OCI-LY1 (cell line): ENCODE results near the gene CROCC.
"Not testable (repeated sequence)": the region's sequence is repeated elsewhere in the genome, so short reads cannot be mapped to it uniquely, and the experiment has no call there.

Experiments used
- H2AFZ ChIP-seq: fragments of 200-600 bp; sonication (generic), shearing (Covaris generic); 2 replicates; pipeline ENCODE4 v1.6.0; 2014; ENCODE audit warnings: antibody characterized with exemption, mild to moderate bottlenecking, low read length
- H3F3A ChIP-seq: fragments of 200-600 bp; sonication (generic), shearing (Covaris generic); 2 replicates; pipeline ENCODE4 v1.6.0; 2014; ENCODE audit warnings: mild to moderate bottlenecking, antibody characterized with exemption, low read length, moderate library complexity; ENCODE audit not compliant: insufficient read depth
- H3K27ac ChIP-seq: fragments of 200-600 bp; sonication (generic); 2 replicates; pipeline ENCODE4 v1.5.1; 2014; ENCODE audit warnings: low read length, mixed run types, mild to moderate bottlenecking, low read depth; ENCODE audit not compliant: poor library complexity, severe bottlenecking
- H3K27me3 ChIP-seq: fragments of 200-600 bp; sonication (generic); 2 replicates; pipeline ENCODE4 v1.6.0; 2014; ENCODE audit warnings: antibody characterized with exemption, mild to moderate bottlenecking, low read length, moderate library complexity; ENCODE audit not compliant: insufficient read depth
- H3K36me3 ChIP-seq: fragments of 200-600 bp; sonication (generic); 2 replicates; pipeline ENCODE4 v1.6.1; 2014; ENCODE audit warnings: mild to moderate bottlenecking, antibody characterized with exemption, low read length, moderate library complexity, mixed read lengths; ENCODE audit not compliant: insufficient read depth
- H3K4me1 ChIP-seq: fragments of 200-600 bp; sonication (generic); 2 replicates; pipeline ENCODE4 v1.5.1; 2014; ENCODE audit warnings: mild to moderate bottlenecking, low read length, moderate library complexity; ENCODE audit not compliant: insufficient read depth, severe bottlenecking
- H3K4me2 ChIP-seq: fragments of 200-600 bp; sonication (generic), shearing (Covaris generic); 2 replicates; pipeline ENCODE4 v1.6.1; 2014; ENCODE audit warnings: low read length
- H3K4me3 ChIP-seq: fragments of 200-600 bp; sonication (generic); 2 replicates; pipeline ENCODE4 v1.5.1; 2014; ENCODE audit warnings: low read length, low read depth, mild to moderate bottlenecking, mixed read lengths; ENCODE audit not compliant: poor library complexity, severe bottlenecking
- H3K79me2 ChIP-seq: fragments of 200-600 bp; shearing (Covaris generic); 2 replicates; pipeline ENCODE4 v1.6.1; 2016; ENCODE audit warnings: mixed run types, low read length, mixed read lengths; ENCODE audit not compliant: insufficient read depth
- H3K9ac ChIP-seq: fragments of 200-600 bp; sonication (generic), shearing (Covaris generic); 2 replicates; pipeline ENCODE4 v1.6.1; 2014; ENCODE audit warnings: mild to moderate bottlenecking, low read length, mixed read lengths
- H3K9me2 ChIP-seq: fragments of 200-600 bp; sonication (generic), shearing (Covaris generic); 2 replicates; pipeline ENCODE4 v1.6.1; 2014; ENCODE audit warnings: low read depth, mild to moderate bottlenecking, low read length, mixed read lengths
- H3K9me3 ChIP-seq: fragments of 200-600 bp; shearing (Covaris generic); 2 replicates; pipeline ENCODE4 v1.6.1; 2014; ENCODE audit warnings: low read length, mixed read lengths
- H4K20me1 ChIP-seq: fragments of 200-600 bp; sonication (generic), shearing (Covaris generic); 2 replicates; pipeline ENCODE4 v1.6.0; 2016; ENCODE audit warnings: mild to moderate bottlenecking, low read length; ENCODE audit not compliant: insufficient read depth
- EZH2 ChIP-seq: fragments of 200-600 bp; sonication (generic), shearing (Covaris generic); IDR thresholded peaks from 2 replicates; pipeline ENCODE4 v1.8.0; 2017; ENCODE audit warnings: borderline replicate concordance, mixed run types, mild to moderate bottlenecking, antibody characterized with exemption, low read length, moderate library complexity, mixed read lengths
- TF ChIP-seq, protein P1 (sequence below): fragments of 200-600 bp; sonication (generic), shearing (Covaris generic); IDR thresholded peaks from 2 replicates; pipeline ENCODE4 v1.5.1; 2017; ENCODE audit warnings: mild to moderate bottlenecking, antibody characterized with exemption, low read length, moderate library complexity, mixed read lengths

The CROCC gene

DNA sequence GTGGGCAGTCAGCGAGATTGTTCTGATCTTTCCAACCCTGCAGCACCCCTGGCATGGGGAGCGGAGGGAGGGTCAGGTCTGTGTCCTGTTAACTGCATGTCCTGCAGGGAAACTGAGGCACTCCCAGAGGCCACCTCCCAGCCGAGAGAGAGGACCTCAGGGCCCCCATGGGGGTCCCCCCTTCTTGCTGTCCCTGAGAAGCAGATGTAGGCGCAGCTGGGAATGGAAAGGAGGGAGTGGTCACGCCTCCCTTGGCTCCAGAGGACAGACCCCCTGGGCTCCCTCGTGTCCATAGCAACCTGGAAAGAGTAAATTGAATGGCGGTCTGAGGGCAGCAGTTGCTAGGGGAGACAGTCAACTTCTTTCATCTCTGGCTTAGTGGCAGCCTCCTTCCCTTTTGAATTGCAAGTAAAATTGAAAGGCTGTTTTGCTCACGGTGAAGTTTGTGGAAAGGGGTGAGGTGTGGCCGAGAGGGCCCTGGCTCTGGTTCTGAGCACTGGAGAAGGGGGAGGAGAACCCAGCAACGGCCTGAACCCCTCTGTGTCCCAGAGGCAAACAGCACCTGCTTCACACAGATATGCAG lies 4.9 kb downstream of the CROCC start:
- Histone ChIP-seq H3K4me3 (no peak overlapping the region), H3K9me3 (no peaks in the 10 kb centered on the region), H3F3A (no peaks in the 10 kb centered on the region), H3K27ac (no peak overlapping the region), H3K9ac (no peak overlapping the region), H3K4me2 (no peak overlapping the region), H3K9me2 (no peaks in the 10 kb centered on the region), H3K36me3 (no peaks in the 10 kb centered on the region), H3K4me1 (peaks cover 5% of the 10 kb centered on the region), H2AFZ (no peak overlapping the region), H3K79me2 (no peaks in the 10 kb centered on the region), H4K20me1 (no peaks in the 10 kb centered on the region), H3K27me3 (no peaks in the 10 kb centered on the region; the same call in 1 of the 2 replicates)
- no peak for TF ChIP-seq EZH2
- TF ChIP-seq, protein P1, sequence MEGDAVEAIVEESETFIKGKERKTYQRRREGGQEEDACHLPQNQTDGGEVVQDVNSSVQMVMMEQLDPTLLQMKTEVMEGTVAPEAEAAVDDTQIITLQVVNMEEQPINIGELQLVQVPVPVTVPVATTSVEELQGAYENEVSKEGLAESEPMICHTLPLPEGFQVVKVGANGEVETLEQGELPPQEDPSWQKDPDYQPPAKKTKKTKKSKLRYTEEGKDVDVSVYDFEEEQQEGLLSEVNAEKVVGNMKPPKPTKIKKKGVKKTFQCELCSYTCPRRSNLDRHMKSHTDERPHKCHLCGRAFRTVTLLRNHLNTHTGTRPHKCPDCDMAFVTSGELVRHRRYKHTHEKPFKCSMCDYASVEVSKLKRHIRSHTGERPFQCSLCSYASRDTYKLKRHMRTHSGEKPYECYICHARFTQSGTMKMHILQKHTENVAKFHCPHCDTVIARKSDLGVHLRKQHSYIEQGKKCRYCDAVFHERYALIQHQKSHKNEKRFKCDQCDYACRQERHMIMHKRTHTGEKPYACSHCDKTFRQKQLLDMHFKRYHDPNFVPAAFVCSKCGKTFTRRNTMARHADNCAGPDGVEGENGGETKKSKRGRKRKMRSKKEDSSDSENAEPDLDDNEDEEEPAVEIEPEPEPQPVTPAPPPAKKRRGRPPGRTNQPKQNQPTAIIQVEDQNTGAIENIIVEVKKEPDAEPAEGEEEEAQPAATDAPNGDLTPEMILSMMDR, result no peak

DNA sequence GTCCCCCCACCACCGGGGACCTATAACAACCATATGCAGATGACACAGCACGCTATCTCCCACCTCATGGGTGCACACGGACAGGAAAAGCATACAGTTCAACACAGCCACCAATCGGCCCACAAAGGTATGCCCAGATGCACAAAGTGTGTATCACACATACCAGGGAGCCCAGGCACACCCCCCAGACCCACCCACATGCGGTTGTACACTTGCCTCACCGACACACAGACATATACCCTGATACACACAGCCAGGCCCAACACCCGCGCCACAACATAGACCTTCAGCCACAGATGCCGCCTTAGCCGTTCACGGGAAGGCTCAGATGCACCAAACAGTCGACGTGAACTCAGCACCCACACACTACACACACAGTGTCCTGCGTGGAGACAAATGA lies 5.5 kb downstream of the CROCC start:
- Histone ChIP-seq H3K9ac (no peak overlapping the region), H2AFZ (no peak overlapping the region), H3K4me3 (no peak overlapping the region), H3K36me3 (no peaks in the 10 kb centered on the region), H3K27me3 (no peaks in the 10 kb centered on the region; the same call in 1 of the 2 replicates), H3K9me2 (no peaks in the 10 kb centered on the region), H3K79me2 (no peaks in the 10 kb centered on the region), H4K20me1 (no peaks in the 10 kb centered on the region), H3K9me3 (no peaks in the 10 kb centered on the region), H3K27ac (no peak overlapping the region), H3K4me2 (no peak overlapping the region), H3K4me1 (no peaks in the 10 kb centered on the region), H3F3A (no peaks in the 10 kb centered on the region)
- TF ChIP-seq, protein P1, result no peak
- no peak for TF ChIP-seq EZH2

DNA sequence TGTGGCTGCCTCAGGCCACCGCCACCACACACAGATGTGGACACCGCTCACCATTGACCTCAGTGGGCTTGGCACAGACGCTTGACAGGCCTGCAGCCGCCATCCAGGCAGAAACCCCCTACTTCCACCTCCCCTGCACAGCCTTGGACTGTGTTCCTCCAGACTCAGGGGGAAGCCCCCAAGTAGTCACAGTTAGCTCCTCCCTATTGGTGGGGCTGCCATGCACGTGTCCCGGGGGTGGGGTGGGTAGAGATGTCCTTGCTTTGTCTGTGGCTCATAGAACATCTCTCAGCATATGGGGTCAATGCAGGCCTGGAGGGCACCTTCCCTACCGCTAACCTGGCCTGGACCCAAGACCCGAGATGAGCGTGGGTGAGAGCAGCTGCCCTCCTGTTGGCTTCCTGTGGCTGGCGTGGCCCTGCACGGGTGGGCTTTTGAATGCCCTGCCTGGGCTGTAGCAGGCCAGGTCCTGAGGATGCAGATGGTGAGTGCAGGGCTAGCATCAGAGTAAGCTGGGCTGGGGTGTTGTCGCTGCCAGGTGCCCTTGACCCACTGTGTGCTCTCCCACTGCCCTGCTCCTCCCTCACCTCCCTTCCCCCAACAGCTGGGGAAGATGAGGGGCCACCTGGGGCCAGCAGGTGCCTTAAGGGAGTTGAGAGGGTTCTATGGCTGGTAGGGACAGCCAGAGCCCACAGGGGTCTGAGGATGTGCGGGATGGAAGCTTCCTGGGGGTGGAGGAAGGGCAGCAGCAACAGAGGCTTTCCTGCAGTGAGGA lies 6.2 kb downstream of the CROCC start:
- no peaks in the 10 kb centered on the region for H3K9me3 ChIP-seq
- no peak overlapping the region for H3K9ac ChIP-seq
- H3K27ac ChIP-seq, result no peak overlapping the region
- H4K20me1 ChIP-seq, result no peaks in the 10 kb centered on the region
- no peak overlapping the region for H3K4me3 ChIP-seq
- no peaks in the 10 kb centered on the region for H3K4me1 ChIP-seq
- H2AFZ ChIP-seq, result no peak overlapping the region
- H3F3A ChIP-seq, result no peaks in the 10 kb centered on the region
- TF ChIP-seq, protein P1, result no peak
- TF ChIP-seq EZH2, result no peak
- no peak overlapping the region for H3K4me2 ChIP-seq
- H3K36me3 ChIP-seq, result no peaks in the 10 kb centered on the region
- H3K9me2 ChIP-seq, result no peaks in the 10 kb centered on the region
- H3K27me3 ChIP-seq, result no peaks in the 10 kb centered on the region; the same call in 1 of the 2 replicates
- no peaks in the 10 kb centered on the region for H3K79me2 ChIP-seq

DNA sequence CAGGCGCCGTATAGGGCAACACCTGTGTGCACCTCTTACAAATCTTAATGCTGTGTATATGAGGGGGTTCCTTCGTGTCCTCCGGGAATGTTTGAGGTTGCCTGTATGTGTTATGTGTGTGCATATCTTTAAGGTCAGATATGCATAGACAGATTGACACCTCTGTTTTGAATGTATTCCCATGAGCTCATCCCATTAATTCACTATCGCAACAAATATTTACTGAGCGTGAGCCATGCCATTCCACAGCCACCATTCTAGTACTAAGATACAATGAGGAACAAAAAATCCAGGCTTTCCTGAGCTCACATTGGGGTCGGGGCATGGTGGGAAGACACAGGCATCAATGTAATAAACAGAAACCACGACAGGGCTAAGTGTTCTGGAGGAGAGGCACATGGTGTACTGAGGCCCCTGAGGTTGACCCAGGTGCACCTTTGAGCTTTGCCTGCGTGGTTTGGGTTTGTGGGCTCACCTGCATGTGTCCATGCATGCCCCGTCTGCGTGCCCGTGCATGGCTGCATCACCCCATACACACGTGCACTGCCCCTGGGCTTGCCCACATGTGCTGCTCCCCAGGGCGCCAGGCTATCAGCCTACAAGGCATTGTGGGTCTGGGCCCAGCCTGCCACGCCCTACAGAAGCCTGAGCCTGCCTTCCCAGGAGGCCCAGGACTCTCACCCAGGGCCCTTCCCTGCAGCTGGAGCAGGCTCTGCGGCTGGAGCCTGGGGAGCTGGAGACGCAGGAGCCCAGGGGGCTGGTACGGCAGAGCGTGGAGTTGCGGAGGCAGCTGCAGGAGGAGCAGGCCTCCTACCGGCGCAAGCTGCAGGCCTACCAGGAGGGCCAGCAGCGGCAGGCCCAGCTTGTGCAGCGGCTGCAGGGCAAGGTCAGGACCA lies 7.7 kb downstream of the CROCC start:
- H3K4me1 ChIP-seq, H3K79me2 ChIP-seq, H3K36me3 ChIP-seq, H3K4me2 ChIP-seq, H3K9me3 ChIP-seq, H3K27me3 ChIP-seq, H4K20me1 ChIP-seq, H3K4me3 ChIP-seq, H3K27ac ChIP-seq, H3K9ac ChIP-seq, H3F3A ChIP-seq, H3K9me2 ChIP-seq, H2AFZ ChIP-seq: not testable (repeated sequence)
